Measurements from ENCODE around the gene ANAPC13.

- TF ChIP-seq MYC (IDR thresholded peaks at IDR 0.05; ENCODE audit: low read depth, low read length) (no peak), CTCF (IDR thresholded peaks at IDR 0.05; ENCODE audit: low read depth, low read length) (no peak), MAX (IDR thresholded peaks at IDR 0.05; ENCODE audit: low read depth, low read length) (no peak), POLR2A (IDR thresholded peaks at IDR 0.05; ENCODE audit: extremely low read depth, insufficient read length) (no peak)
Measured at GRCh38 chr3:134483195-134483900, 2.4 kb downstream of the ANAPC13 start.

Measured in NB4 (cell line).